HG03025 (cell line): ENCODE measurements around the gene KCNH1.

ENCODE experiments used
- ATAC-seq: cut with Tn5 transposase; IDR thresholded peaks from one replicate; pipeline ENCODE4 v1.9.1; 2021; ENCODE audit warnings: mild to moderate bottlenecking, moderate library complexity; ENCODE audit not compliant: unreplicated experiment, low FRiP score

The KCNH1 gene

DNA sequence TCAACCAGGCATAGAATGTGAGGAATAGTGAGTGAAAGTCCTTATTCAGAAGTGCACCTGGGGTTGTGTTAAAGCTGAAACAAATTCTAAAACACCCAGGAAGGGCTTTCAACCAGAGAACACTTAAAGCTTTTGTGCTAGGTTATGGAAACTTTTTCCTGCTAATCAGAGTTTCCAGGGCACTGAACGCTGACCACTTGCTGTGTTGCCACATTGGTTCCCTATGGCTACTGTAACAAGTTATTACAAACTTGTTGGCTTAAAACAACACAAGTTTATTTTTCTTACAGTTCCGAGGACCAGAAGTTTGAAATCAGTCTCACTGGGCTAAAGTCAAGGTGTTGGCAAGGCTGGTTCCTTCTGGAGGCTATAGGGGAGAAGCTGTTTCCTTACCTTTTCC is 504.7 kb downstream of the KCNH1 start:
- no peak for ATAC-seq

DNA sequence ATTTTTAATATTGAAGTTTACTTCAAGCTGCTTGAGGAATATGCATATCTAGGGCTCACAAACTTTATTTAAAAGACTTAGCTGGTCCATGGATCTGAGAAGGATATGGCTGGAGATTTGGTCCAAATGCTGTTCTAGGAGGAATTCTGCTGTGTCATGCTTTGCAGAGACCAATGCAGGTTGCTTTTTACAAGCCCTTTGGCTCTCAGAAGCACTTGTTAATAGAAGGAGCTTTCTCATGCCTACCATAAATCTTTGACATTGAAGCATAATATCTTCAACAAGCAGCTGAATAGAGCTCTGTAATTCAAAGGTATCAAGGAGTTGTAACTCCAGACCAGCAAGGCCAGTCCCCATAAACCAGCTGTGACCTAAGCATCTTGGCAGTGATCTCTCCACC is 506.2 kb downstream of the KCNH1 start:
- no peak for ATAC-seq
